WTC11 (cell line): ENCODE measurements around the gene RBP3. TPM values are rescaled to one million over a fixed set of nuclear protein-coding genes. Genes with fewer than 3 reads are reported as not detected.

ENCODE experiments used
- ATAC-seq: fragments of 200-7000 bp; cut with Tn5 transposase; 2 replicates; pipeline ENCODE4 v1.10.0; 2021; ENCODE audit warnings: mild to moderate bottlenecking, moderate library complexity
- CTCF ChIA-PET: fragments of 300-600 bp; sonication (Branson Sonifier 250); formaldehyde crosslinking; loops from one replicate; lab custom pipeline; 2021; ENCODE audit warnings: antibody characterized with exemption; lab: Charles Lee
- POLR2A ChIA-PET: fragments of 350-600 bp; sonication (Branson Sonifier 250); formaldehyde crosslinking; loops from one replicate; lab custom pipeline; 2021; ENCODE audit warnings: antibody characterized with exemption; lab: Charles Lee
- DNase-seq: peaks from one replicate; pipeline ENCODE4 v3.0.0; 2021; ENCODE audit warnings: low spot score
- H3K27ac Mint-ChIP-seq: 2 replicates; pipeline ENCODE4 v1.8.0; 2021; ENCODE audit warnings: mixed read lengths
- H3K27me3 Mint-ChIP-seq: 2 replicates; pipeline ENCODE4 v1.8.0; 2021; ENCODE audit warnings: low read depth, mild to moderate bottlenecking, moderate library complexity, mixed read lengths
- H3K36me3 Mint-ChIP-seq: 2 replicates; pipeline ENCODE4 v1.8.0; 2021; ENCODE audit warnings: mixed read lengths
- H3K4me1 Mint-ChIP-seq: 2 replicates; pipeline ENCODE4 v1.8.0; 2022; ENCODE audit warnings: mixed read lengths
- H3K4me3 Mint-ChIP-seq: 2 replicates; pipeline ENCODE4 v1.8.0; 2021; ENCODE audit warnings: mild to moderate bottlenecking, moderate library complexity, mixed read lengths
- H3K9me3 Mint-ChIP-seq: 2 replicates; pipeline ENCODE4 v1.8.0; 2021; ENCODE audit warnings: mixed read lengths
- AFF4 ChIP-seq: sonication (generic); formaldehyde crosslinking; IDR thresholded peaks from 2 replicates; pipeline ENCODE4 v1.8.1; 2023; ENCODE audit warnings: mild to moderate bottlenecking, missing genetic modification reagents, borderline replicate concordance
- CBFB ChIP-seq: sonication (generic); formaldehyde crosslinking; IDR thresholded peaks from 2 replicates; pipeline ENCODE4 v1.8.1; 2022; ENCODE audit warnings: mild to moderate bottlenecking, low read depth, missing genetic modification reagents
- ERG ChIP-seq: fragments of 250-450 bp; sonication (Bioruptor Pico); IDR thresholded peaks from 2 replicates; pipeline ENCODE4 v1.8.0; 2021; ENCODE audit warnings: mild to moderate bottlenecking
- FOXJ3 ChIP-seq: sonication (generic); formaldehyde crosslinking; IDR thresholded peaks from 2 replicates; pipeline ENCODE4 v1.9.0; 2021; ENCODE audit warnings: missing genetic modification reagents, mild to moderate bottlenecking, borderline replicate concordance
- FOXP1 ChIP-seq: sonication (generic); formaldehyde crosslinking; IDR thresholded peaks from 2 replicates; pipeline ENCODE4 v1.8.0; 2022; ENCODE audit warnings: missing genetic modification reagents, mild to moderate bottlenecking, moderate library complexity, borderline replicate concordance
- GTF2I ChIP-seq: fragments of 250-450 bp; sonication (Bioruptor Pico); conservative IDR thresholded peaks from 2 replicates; pipeline ENCODE4 v1.4.0; 2021; ENCODE audit warnings: mild to moderate bottlenecking
- NR1H2 ChIP-seq: sonication (generic); formaldehyde crosslinking; IDR thresholded peaks from 2 replicates; pipeline ENCODE4 v1.9.0; 2021; ENCODE audit warnings: mild to moderate bottlenecking, moderate library complexity, missing genetic modification reagents
- TCF7 ChIP-seq: sonication (generic); formaldehyde crosslinking; IDR thresholded peaks from 2 replicates; pipeline ENCODE4 v1.8.0; 2022; ENCODE audit warnings: mild to moderate bottlenecking, low read depth, missing genetic modification reagents, moderate library complexity
- ZBTB21 ChIP-seq: sonication (generic); formaldehyde crosslinking; IDR thresholded peaks from 2 replicates; pipeline ENCODE4 v1.8.1; 2023; ENCODE audit warnings: mild to moderate bottlenecking, missing genetic modification reagents, borderline replicate concordance
- ZNF138 ChIP-seq: sonication (generic); formaldehyde crosslinking; conservative IDR thresholded peaks from 2 replicates; pipeline ENCODE4 v1.8.1; 2022; ENCODE audit warnings: mild to moderate bottlenecking, moderate library complexity, missing genetic modification reagents
- ZNF219 ChIP-seq: sonication (generic); formaldehyde crosslinking; IDR thresholded peaks from 2 replicates; pipeline ENCODE4 v1.8.0; 2023; ENCODE audit warnings: missing genetic modification reagents, mild to moderate bottlenecking, borderline replicate concordance
- ZNF263 ChIP-seq: sonication (generic); formaldehyde crosslinking; IDR thresholded peaks from 2 replicates; pipeline ENCODE4 v1.8.1; 2022; ENCODE audit warnings: low read depth, mild to moderate bottlenecking, moderate library complexity, missing genetic modification reagents
- ZNF425 ChIP-seq: fragments of 250-450 bp; sonication (Bioruptor Pico); conservative IDR thresholded peaks from 2 replicates; pipeline ENCODE4 v1.9.0; 2021; ENCODE audit warnings: mild to moderate bottlenecking
- ZNF671 ChIP-seq: fragments of 250-450 bp; sonication (Bioruptor Pico); IDR thresholded peaks from 2 replicates; pipeline ENCODE4 v1.8.0; 2021; ENCODE audit warnings: mild to moderate bottlenecking
- total RNA-seq: library from RNA; stranded (reverse); gene quantifications from 3 replicates; pipeline ENCODE4 v1.2.3, GENCODE V29; 2021
- TF ChIP-seq, protein P1 (sequence below): fragments of 250-450 bp; sonication (Bioruptor Pico); IDR thresholded peaks from 2 replicates; pipeline ENCODE4 v1.9.0; 2021; ENCODE audit warnings: mild to moderate bottlenecking, borderline replicate concordance
- TF ChIP-seq, protein P2 (sequence below): sonication (generic); formaldehyde crosslinking; IDR thresholded peaks from 2 replicates; pipeline ENCODE4 v1.8.1; 2023; ENCODE audit warnings: mild to moderate bottlenecking, missing genetic modification reagents

RBP3 gene
- total RNA-seq, 1 experiment from 2014 or later: not detected

DNA sequence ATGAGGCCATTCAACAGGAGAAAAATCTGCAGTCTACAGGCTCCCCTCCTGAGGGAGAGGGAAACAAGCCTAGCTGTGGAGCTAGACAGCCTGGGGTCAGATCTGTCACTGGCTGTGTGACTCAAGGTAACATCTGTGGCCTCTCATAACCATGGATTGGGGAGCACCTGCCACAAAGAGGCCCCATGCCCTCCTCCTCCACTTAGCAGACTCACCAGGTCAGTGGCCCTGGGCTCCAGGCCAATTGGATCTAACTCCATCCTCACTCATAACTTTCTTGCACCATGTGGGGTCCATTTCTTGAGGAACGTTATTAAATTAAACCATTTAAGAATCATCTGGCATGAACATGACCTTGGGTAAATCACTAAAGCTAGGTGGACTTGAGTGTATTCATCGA lies 46.3 kb upstream of the RBP3 start (continued):
- TF ChIP-seq AFF4 (CRISPR knock-in tag): no peak
- no peak for TF ChIP-seq GTF2I (CRISPR knock-in tag)

DNA sequence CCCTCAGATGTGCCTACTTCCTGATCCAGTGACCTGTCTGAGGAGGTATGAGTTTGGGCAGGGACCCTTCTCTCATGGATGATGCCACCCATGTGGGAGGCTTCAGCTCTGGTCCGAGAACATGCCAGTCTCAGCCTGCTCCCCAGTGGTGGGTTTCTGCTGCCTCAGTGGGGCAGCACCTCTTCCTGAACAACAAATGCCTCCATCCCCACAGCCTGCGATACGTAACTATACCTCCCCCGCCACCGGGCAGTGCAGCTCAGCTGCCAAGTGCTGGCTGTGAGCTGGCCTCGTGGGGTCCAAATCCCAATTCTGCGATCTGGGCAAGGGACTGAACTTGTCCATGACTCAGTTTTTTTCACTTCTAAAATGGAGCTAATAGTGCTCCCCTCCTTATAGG lies 45.1 kb upstream of the RBP3 start:
- peaks cover 45% of the 10 kb centered on the region for H3K27me3 Mint-ChIP-seq

GRCh38 chr10:47303866-47304265 lies 44.3 kb upstream of the RBP3 start:
- peaks cover 40% of the 10 kb centered on the region for H3K27me3 Mint-ChIP-seq
- ChIA-PET CTCF (interaction anchor here (0.6 to 1.8 kb wide), 3 partner anchors 8 to 279 kb away, joined by 3 to 6 read pairs (median 3); no protein-coding TSS in a partner anchor), POLR2A (no interaction called here)
- DNase-seq (no peak), ATAC-seq (no peak)
- no peak overlapping the region for H3K27ac Mint-ChIP-seq
- no peaks in the 10 kb centered on the region for H3K36me3 Mint-ChIP-seq
- H3K4me3 Mint-ChIP-seq: no peak overlapping the region
- H3K9me3 Mint-ChIP-seq: no peaks in the 10 kb centered on the region
- H3K4me1 Mint-ChIP-seq: peaks cover 32% of the 10 kb centered on the region
- TF ChIP-seq CBFB (CRISPR knock-in tag) (no peak), ZNF219 (CRISPR knock-in tag) (no peak), ERG (no peak), FOXP1 (CRISPR knock-in tag) (no peak), ZNF138 (no peak), ZNF425 (CRISPR knock-in tag) (no peak), TCF7 (CRISPR knock-in tag) (no peak), FOXJ3 (CRISPR knock-in tag) (no peak)

More for the DNA sequence above, 45.1 kb upstream of the RBP3 start:
- Mint-ChIP-seq H3K36me3 (no peaks in the 10 kb centered on the region), H3K4me3 (no peak overlapping the region), H3K27ac (no peak overlapping the region), H3K9me3 (no peaks in the 10 kb centered on the region), H3K4me1 (peaks cover 24% of the 10 kb centered on the region)
- no peak for DNase-seq
- no peak for ATAC-seq
- no peak for TF ChIP-seq NR1H2
- TF ChIP-seq ZNF138: no peak
- no peak for TF ChIP-seq ZNF263 (CRISPR knock-in tag)
- TF ChIP-seq, protein P1, sequence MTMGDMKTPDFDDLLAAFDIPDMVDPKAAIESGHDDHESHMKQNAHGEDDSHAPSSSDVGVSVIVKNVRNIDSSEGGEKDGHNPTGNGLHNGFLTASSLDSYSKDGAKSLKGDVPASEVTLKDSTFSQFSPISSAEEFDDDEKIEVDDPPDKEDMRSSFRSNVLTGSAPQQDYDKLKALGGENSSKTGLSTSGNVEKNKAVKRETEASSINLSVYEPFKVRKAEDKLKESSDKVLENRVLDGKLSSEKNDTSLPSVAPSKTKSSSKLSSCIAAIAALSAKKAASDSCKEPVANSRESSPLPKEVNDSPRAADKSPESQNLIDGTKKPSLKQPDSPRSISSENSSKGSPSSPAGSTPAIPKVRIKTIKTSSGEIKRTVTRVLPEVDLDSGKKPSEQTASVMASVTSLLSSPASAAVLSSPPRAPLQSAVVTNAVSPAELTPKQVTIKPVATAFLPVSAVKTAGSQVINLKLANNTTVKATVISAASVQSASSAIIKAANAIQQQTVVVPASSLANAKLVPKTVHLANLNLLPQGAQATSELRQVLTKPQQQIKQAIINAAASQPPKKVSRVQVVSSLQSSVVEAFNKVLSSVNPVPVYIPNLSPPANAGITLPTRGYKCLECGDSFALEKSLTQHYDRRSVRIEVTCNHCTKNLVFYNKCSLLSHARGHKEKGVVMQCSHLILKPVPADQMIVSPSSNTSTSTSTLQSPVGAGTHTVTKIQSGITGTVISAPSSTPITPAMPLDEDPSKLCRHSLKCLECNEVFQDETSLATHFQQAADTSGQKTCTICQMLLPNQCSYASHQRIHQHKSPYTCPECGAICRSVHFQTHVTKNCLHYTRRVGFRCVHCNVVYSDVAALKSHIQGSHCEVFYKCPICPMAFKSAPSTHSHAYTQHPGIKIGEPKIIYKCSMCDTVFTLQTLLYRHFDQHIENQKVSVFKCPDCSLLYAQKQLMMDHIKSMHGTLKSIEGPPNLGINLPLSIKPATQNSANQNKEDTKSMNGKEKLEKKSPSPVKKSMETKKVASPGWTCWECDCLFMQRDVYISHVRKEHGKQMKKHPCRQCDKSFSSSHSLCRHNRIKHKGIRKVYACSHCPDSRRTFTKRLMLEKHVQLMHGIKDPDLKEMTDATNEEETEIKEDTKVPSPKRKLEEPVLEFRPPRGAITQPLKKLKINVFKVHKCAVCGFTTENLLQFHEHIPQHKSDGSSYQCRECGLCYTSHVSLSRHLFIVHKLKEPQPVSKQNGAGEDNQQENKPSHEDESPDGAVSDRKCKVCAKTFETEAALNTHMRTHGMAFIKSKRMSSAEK (CRISPR knock-in tag): no peak
- no peak for TF ChIP-seq ZNF671 (CRISPR knock-in tag)
- TF ChIP-seq CBFB (CRISPR knock-in tag): no peak
- TF ChIP-seq ZBTB21 (CRISPR knock-in tag): no peak
- TF ChIP-seq TCF7 (CRISPR knock-in tag): no peak
- TF ChIP-seq, protein P2, sequence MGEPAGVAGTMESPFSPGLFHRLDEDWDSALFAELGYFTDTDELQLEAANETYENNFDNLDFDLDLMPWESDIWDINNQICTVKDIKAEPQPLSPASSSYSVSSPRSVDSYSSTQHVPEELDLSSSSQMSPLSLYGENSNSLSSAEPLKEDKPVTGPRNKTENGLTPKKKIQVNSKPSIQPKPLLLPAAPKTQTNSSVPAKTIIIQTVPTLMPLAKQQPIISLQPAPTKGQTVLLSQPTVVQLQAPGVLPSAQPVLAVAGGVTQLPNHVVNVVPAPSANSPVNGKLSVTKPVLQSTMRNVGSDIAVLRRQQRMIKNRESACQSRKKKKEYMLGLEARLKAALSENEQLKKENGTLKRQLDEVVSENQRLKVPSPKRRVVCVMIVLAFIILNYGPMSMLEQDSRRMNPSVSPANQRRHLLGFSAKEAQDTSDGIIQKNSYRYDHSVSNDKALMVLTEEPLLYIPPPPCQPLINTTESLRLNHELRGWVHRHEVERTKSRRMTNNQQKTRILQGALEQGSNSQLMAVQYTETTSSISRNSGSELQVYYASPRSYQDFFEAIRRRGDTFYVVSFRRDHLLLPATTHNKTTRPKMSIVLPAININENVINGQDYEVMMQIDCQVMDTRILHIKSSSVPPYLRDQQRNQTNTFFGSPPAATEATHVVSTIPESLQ (CRISPR knock-in tag): no peak
- ChIA-PET POLR2A (no interaction called here), CTCF (interaction anchor here (0.6 to 1.8 kb wide), 3 partner anchors 9 to 279 kb away, joined by 3 to 6 read pairs (median 3); no protein-coding TSS in a partner anchor)
